Measurements from ENCODE around the gene PEX11A. TPM values are rescaled to one million over a fixed set of nuclear protein-coding genes. Genes with fewer than 3 reads are reported as not detected.

Gene PEX11A
- total RNA-seq, 1 donor from 2014 or later, result 4.5 TPM

DNA sequence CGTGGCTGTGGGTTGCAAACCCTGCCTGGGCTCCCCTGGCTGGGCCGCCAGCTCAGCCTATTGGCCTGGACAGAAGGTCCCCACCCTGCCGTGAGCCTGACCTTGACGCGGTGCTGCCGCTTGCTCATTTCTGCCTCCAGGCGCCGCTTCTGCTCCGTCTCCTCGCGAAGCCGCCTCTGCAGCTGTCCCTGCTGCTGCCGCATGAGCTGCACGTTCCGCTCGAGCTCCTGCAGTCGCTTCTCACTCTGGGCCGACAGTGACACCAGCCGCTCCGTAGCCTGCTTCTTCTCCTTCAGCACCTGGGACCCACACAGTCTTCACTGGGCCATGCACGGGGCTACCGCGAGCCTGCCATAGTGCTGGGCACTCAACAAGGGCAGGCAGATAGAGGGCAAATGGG, 57.0 kb downstream of the PEX11A start:
- Histone ChIP-seq H2AFZ (replicated peaks) (no peak overlapping the region), H3K27ac (no peak overlapping the region), H3K79me2 (ENCODE audit: low read depth) (no peaks in the 10 kb centered on the region), H3K9me3 (ENCODE audit: low read depth) (no peaks in the 10 kb centered on the region), H3F3A (ENCODE audit: low read depth) (no peaks in the 10 kb centered on the region), H3K27me3 (no peaks in the 10 kb centered on the region), H3K9ac (no peak overlapping the region), H3K4me2 (no peak overlapping the region), H3K36me3 (peaks cover 10% of the 10 kb centered on the region), H4K20me1 (ENCODE audit: low read depth) (no peaks in the 10 kb centered on the region), H3K4me3 (no peak overlapping the region), H3K4me1 (no peaks in the 10 kb centered on the region)
- no peak overlapping the region for H3K27ac Mint-ChIP-seq
- DNase-seq (ENCODE audit: low spot score), result no peak
- H3K4me1 Mint-ChIP-seq, result peaks cover 4% of the 10 kb centered on the region
- no peak overlapping the region for H3K4me3 Mint-ChIP-seq
- TF ChIP-seq, protein P1, sequence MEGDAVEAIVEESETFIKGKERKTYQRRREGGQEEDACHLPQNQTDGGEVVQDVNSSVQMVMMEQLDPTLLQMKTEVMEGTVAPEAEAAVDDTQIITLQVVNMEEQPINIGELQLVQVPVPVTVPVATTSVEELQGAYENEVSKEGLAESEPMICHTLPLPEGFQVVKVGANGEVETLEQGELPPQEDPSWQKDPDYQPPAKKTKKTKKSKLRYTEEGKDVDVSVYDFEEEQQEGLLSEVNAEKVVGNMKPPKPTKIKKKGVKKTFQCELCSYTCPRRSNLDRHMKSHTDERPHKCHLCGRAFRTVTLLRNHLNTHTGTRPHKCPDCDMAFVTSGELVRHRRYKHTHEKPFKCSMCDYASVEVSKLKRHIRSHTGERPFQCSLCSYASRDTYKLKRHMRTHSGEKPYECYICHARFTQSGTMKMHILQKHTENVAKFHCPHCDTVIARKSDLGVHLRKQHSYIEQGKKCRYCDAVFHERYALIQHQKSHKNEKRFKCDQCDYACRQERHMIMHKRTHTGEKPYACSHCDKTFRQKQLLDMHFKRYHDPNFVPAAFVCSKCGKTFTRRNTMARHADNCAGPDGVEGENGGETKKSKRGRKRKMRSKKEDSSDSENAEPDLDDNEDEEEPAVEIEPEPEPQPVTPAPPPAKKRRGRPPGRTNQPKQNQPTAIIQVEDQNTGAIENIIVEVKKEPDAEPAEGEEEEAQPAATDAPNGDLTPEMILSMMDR (IDR thresholded peaks at IDR 0.05), result no peak
- no peak for TF ChIP-seq EZH2phosphoT487 (IDR thresholded peaks at IDR 0.05)
- TF ChIP-seq EZH2 (IDR thresholded peaks at IDR 0.05), result no peak
- H3K36me3 Mint-ChIP-seq, result peaks cover 52% of the 10 kb centered on the region
- H3K9me3 Mint-ChIP-seq, result peaks cover 22% of the 10 kb centered on the region
- H3K27me3 Mint-ChIP-seq (ENCODE audit: insufficient read depth, low read depth), result peaks cover 15% of the 10 kb centered on the region

DNA sequence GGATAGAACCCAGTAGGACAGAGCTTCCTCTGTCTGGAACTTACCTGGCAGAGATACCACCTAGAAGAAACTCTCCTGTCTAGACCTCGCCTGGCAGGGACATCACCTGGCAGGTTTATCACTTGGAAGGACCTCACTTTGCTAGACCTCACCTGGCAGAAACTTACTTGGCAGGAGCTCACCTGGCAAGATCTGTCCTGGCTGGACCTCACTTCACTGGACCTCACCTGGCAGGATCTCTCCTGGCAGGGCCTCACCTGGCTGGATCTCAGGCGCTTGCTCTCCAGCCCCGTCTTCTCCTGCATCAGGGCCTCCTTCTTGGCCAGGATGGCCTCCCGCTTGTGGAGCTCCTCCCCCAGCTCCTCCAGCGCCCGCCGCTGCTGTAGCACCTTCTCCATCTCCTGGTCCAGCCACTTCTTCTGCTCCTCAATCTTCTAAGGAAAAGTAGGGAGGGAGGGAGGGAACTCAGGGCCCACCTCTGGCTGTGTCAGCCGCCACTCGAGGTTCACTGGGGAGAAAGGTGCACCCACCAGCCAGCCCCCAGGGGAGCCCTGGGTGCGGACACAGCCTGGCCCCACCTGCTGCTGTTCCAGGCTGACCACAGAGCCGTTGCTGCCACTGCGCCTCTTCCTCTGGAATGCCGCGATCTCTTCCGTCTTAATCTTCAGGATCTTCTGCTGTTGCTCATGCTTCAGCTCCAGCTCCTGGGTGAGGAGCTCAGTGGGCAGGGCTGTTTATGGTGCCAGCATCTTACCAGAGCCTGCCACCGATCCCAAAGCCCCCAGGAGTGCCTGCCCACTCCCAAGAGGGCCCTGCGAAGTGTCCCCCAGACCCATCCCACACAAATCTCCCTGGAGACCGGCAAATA, 57.8 kb downstream of the PEX11A start:
- Mint-ChIP-seq H3K36me3 (peaks cover 55% of the 10 kb centered on the region), H3K4me1 (peaks cover 4% of the 10 kb centered on the region), H3K4me3 (no peak overlapping the region), H3K9me3 (peaks cover 22% of the 10 kb centered on the region), H3K27me3 (ENCODE audit: insufficient read depth, low read depth) (peaks cover 15% of the 10 kb centered on the region), H3K27ac (no peak overlapping the region)
- no peak overlapping the region for H2AFZ ChIP-seq (replicated peaks)
- DNase-seq (ENCODE audit: low spot score), result no peak
- no peaks in the 10 kb centered on the region for H3F3A ChIP-seq (ENCODE audit: low read depth)
- H3K27me3 ChIP-seq, result no peaks in the 10 kb centered on the region
- H3K4me2 ChIP-seq, result no peak overlapping the region
- H3K36me3 ChIP-seq, result peaks cover 10% of the 10 kb centered on the region
- no peak overlapping the region for H3K27ac ChIP-seq
- H3K79me2 ChIP-seq (ENCODE audit: low read depth), result no peaks in the 10 kb centered on the region
- no peaks in the 10 kb centered on the region for H3K4me1 ChIP-seq
- no peak overlapping the region for H3K4me3 ChIP-seq
- TF ChIP-seq EZH2phosphoT487 (IDR thresholded peaks at IDR 0.05), result no peak
- TF ChIP-seq EZH2 (IDR thresholded peaks at IDR 0.05), result no peak
- TF ChIP-seq, protein P1 (IDR thresholded peaks at IDR 0.05), result no peak
- no peak overlapping the region for H3K9ac ChIP-seq
- H3K9me3 ChIP-seq (ENCODE audit: low read depth), result no peaks in the 10 kb centered on the region
- no peaks in the 10 kb centered on the region for H4K20me1 ChIP-seq (ENCODE audit: low read depth)

DNA sequence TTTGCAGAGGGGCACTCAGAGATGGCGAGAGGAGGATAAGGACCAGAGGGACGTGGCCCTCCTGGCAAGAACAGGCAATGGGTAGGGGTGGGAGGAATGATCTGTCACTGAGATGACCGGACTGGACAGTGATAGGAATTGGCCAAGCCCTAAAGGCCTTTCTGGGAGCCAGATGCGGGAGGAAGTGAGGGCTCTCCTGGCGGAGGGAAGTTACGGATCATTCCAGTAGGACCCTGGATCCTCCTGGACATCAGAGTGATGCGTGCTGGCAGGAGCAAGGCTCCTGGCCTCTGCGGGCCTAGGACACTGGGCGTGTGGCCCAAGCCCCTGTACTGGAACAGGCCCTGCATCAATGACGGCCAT, 58.7 kb downstream of the PEX11A start:
- peaks cover 10% of the 10 kb centered on the region for H3K36me3 ChIP-seq
- Mint-ChIP-seq H3K9me3 (peaks cover 22% of the 10 kb centered on the region), H3K27ac (peak overlapping the region; percentile 13), H3K4me1 (peaks cover 4% of the 10 kb centered on the region), H3K4me3 (no peak overlapping the region), H3K36me3 (peaks cover 57% of the 10 kb centered on the region), H3K27me3 (ENCODE audit: insufficient read depth, low read depth) (peaks cover 15% of the 10 kb centered on the region)
- H3K4me3 ChIP-seq, result no peak overlapping the region
- no peaks in the 10 kb centered on the region for H3K79me2 ChIP-seq (ENCODE audit: low read depth)
- no peaks in the 10 kb centered on the region for H3K9me3 ChIP-seq (ENCODE audit: low read depth)
- H3K27ac ChIP-seq, result no peak overlapping the region
- H3K4me2 ChIP-seq, result no peak overlapping the region
- H3K9ac ChIP-seq, result no peak overlapping the region
- no peaks in the 10 kb centered on the region for H4K20me1 ChIP-seq (ENCODE audit: low read depth)
- no peaks in the 10 kb centered on the region for H3K27me3 ChIP-seq
- TF ChIP-seq EZH2phosphoT487 (IDR thresholded peaks at IDR 0.05) (no peak), EZH2 (IDR thresholded peaks at IDR 0.05) (no peak)
- TF ChIP-seq, protein P1 (IDR thresholded peaks at IDR 0.05), result no peak
- DNase-seq (ENCODE audit: low spot score), result no peak
- no peaks in the 10 kb centered on the region for H3F3A ChIP-seq (ENCODE audit: low read depth)
- no peak overlapping the region for H2AFZ ChIP-seq (replicated peaks)
- H3K4me1 ChIP-seq, result no peaks in the 10 kb centered on the region

Small RNA genes within 50 kb of the gene (small RNA-seq; reads per million reads assigned to genes)
- not detected for gene RNU6-132P

Other genes starting within 250 kb of the PEX11A start
- gene RHCG, start 194.2 kb downstream of the PEX11A start, total RNA-seq (ENCODE audit: low replicate concordance), result not detected in 2 replicates
- gene TICRR, start 115.3 kb downstream of the PEX11A start, total RNA-seq (ENCODE audit: low replicate concordance), result 19.6 and 25.7 TPM in 2 replicates
- 4.3 and 15.7 TPM in 2 replicates for gene KIF7, start 35.3 kb downstream of the PEX11A start, total RNA-seq (ENCODE audit: low replicate concordance)
- gene PLIN1, start 11.4 kb downstream of the PEX11A start, total RNA-seq (ENCODE audit: low replicate concordance), result 0.07 and 0.15 TPM in 2 replicates
- gene WDR93, start 57 bp upstream of the PEX11A start, total RNA-seq (ENCODE audit: low replicate concordance), result 0.51 and 0.62 TPM in 2 replicates
- 0.31 TPM in 1 of 2 replicates, not detected in the other for gene MESP1, start 60.5 kb upstream of the PEX11A start, total RNA-seq (ENCODE audit: low replicate concordance)
- 0.19 TPM in 1 of 2 replicates, not detected in the other for gene MESP2, start 85.6 kb upstream of the PEX11A start, total RNA-seq (ENCODE audit: low replicate concordance)
- gene ANPEP, start 124.1 kb upstream of the PEX11A start, total RNA-seq (ENCODE audit: low replicate concordance), result 2.7 and 4.7 TPM in 2 replicates
- gene AP3S2, start 203.2 kb upstream of the PEX11A start, total RNA-seq (ENCODE audit: low replicate concordance), result 75.3 and 77.1 TPM in 2 replicates
- 5.9 and 10.4 TPM in 2 replicates for gene ARPIN, start 222.2 kb upstream of the PEX11A start, total RNA-seq (ENCODE audit: low replicate concordance)